Stimulated activated naive B cell treated with anti-CD40 and anti-IgM and Interleukin-4, amounts not matched to agents 10 μg/mL and 1 μg/mL and 100 μg/mL, for 72 hours (primary cell): ENCODE results near the gene SRBD1.

ENCODE experiments used
- ATAC-seq, 2 donors: fragments of 150-1000 bp; cut with Tn5 transposase; replicated peaks; 2 replicates each; pipeline ENCODE4 v1.10.0; 2021; ENCODE audit warnings: moderate library complexity in 1 of 2
- DNase-seq: peaks from one replicate; pipeline ENCODE4 v3.0.0; 2021
- H3K27ac Mint-ChIP-seq: one replicate; pipeline ENCODE4 v1.8.0; 2022; ENCODE audit warnings: mild to moderate bottlenecking, mixed read lengths
- H3K27me3 Mint-ChIP-seq, 2 donors: one replicate each; pipeline ENCODE4 v1.8.0; 2022; ENCODE audit warnings: mixed read lengths in 2 of 2
- H3K36me3 Mint-ChIP-seq, 2 donors: one replicate each; pipeline ENCODE4 v1.8.0; 2022; ENCODE audit warnings: mixed read lengths in 2 of 2, mild to moderate bottlenecking in 1 of 2
- H3K4me1 Mint-ChIP-seq, 2 donors: one replicate each; pipeline ENCODE4 v1.8.0; 2022; ENCODE audit warnings: mixed read lengths in 2 of 2, mild to moderate bottlenecking in 1 of 2
- H3K4me3 Mint-ChIP-seq, 2 donors: one replicate each; pipeline ENCODE4 v1.8.0; 2022; ENCODE audit warnings: mild to moderate bottlenecking in 2 of 2, mixed read lengths in 2 of 2, moderate library complexity in 1 of 2
- H3K9me3 Mint-ChIP-seq, 2 donors: one replicate each; pipeline ENCODE4 v1.8.0; 2022; ENCODE audit warnings: mixed read lengths in 2 of 2, mild to moderate bottlenecking in 1 of 2

The SRBD1 gene

DNA sequence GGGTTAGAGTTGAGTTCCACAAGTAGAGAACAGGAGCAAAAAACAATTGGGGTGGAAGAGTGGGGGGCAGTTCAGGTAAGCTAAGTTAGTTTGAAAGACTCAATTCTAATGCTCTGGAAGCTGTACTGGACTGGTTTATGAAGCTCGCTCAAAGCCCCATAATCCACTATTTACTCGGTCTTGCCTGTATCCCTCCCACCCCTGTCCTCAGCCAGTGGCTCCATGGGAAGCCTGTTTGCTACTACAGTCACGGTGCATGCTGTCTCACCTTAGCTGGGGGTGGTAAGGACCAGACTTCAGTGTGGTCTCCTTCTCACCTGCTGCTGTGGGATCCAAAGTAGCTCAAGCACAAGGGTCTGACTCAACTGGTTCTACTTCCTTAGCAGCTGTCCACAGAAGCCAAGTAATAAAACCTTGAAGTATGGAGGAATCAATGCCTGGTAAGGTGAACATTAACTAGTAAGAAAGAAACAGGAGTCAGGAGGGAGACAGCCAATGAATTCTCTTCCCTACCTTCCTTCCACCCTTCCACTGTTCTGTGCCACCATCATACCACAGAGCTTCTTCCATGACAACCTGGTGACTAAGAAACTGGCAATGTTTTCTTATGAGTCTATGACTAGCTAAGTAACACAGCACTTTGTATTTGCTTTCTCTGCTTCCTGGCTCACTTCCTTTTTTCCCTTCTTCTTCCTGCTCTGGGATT lies 230.8 kb downstream of the SRBD1 start:
- H3K27me3 Mint-ChIP-seq: no peaks in the 10 kb centered on the region
- ATAC-seq (no peak), DNase-seq (no peak)
- no peaks in the 10 kb centered on the region for H3K36me3 Mint-ChIP-seq
- no peak overlapping the region for H3K27ac Mint-ChIP-seq
- peaks cover 0 to 2% of the 10 kb centered on the region in 2 donors for H3K9me3 Mint-ChIP-seq
- no peaks in the 10 kb centered on the region for H3K4me1 Mint-ChIP-seq
- H3K4me3 Mint-ChIP-seq: no peak overlapping the region

- DNase-seq (no peak), ATAC-seq (no peak)
Observed at GRCh38 chr2:45379399-45380087, 231.5 kb downstream of the SRBD1 start.

DNA sequence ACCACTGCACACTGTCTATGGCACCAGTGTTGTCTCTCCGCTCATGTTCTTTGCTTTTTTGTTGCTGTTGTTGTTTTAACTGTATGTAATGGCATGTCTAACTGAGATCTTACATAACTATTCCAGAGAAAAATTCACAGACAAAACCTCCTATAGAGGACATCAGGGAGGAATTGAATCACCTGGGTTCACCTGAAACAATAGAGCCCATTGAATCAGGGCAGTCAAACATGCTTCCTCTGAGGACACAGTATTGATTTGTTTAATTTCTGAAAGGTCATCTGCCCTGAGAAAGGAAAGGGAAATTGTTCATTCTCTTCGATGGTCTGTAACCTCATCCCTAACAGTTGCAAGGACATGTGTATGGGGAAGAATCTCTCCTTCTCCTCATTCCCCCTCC lies 237.5 kb downstream of the SRBD1 start:
- no peaks in the 10 kb centered on the region for H3K4me1 Mint-ChIP-seq
- no peak overlapping the region for H3K4me3 Mint-ChIP-seq

More at GRCh38 chr2:45379399-45380087, 231.5 kb downstream of the SRBD1 start:
- no peak overlapping the region for H3K27ac Mint-ChIP-seq
- H3K4me3 Mint-ChIP-seq: no peak overlapping the region
- no peaks in the 10 kb centered on the region for H3K27me3 Mint-ChIP-seq
- H3K4me1 Mint-ChIP-seq: no peaks in the 10 kb centered on the region
- H3K9me3 Mint-ChIP-seq: peaks cover 2 to 4% of the 10 kb centered on the region in 2 donors
- H3K36me3 Mint-ChIP-seq: no peaks in the 10 kb centered on the region

GRCh38 chr2:45370369-45370768 lies 240.7 kb downstream of the SRBD1 start:
- no peak overlapping the region for H3K4me3 Mint-ChIP-seq
- no peak overlapping the region for H3K27ac Mint-ChIP-seq
- ATAC-seq (no peak), DNase-seq (no peak)
- H3K27me3 Mint-ChIP-seq: no peaks in the 10 kb centered on the region
- peaks cover 0 to 4% of the 10 kb centered on the region in 2 donors for H3K9me3 Mint-ChIP-seq
- no peaks in the 10 kb centered on the region for H3K36me3 Mint-ChIP-seq
- H3K4me1 Mint-ChIP-seq: no peaks in the 10 kb centered on the region

More for the DNA sequence above, 237.5 kb downstream of the SRBD1 start:
- peaks cover 2 to 4% of the 10 kb centered on the region in 2 donors for H3K9me3 Mint-ChIP-seq
- no peaks in the 10 kb centered on the region for H3K27me3 Mint-ChIP-seq
- DNase-seq: no peak
- H3K27ac Mint-ChIP-seq: no peak overlapping the region
- no peaks in the 10 kb centered on the region for H3K36me3 Mint-ChIP-seq
- ATAC-seq: no peak

DNA sequence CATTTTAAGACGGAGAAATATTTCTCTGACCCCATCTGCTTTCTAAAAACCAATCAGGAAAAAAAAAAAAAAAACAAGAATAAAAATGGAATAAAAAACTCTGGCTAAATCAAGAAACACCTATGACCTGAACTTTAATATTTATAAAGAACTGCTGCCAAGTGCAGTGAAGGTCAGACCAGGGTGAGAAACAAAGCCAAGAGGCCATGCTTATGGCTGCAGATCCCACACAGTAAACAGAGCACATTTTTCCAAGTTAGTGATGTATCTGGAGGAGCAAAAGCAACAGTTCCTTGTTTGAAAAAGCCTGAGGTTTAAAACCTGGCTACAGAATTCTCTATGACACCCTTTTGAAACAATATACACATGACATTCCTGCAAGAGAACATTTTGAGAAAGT lies 242.3 kb downstream of the SRBD1 start:
- no peaks in the 10 kb centered on the region for H3K4me1 Mint-ChIP-seq
- ATAC-seq (no peak), DNase-seq (no peak)
- no peaks in the 10 kb centered on the region for H3K36me3 Mint-ChIP-seq
- no peaks in the 10 kb centered on the region for H3K27me3 Mint-ChIP-seq
- no peak overlapping the region for H3K4me3 Mint-ChIP-seq
- no peaks in the 10 kb centered on the region for H3K9me3 Mint-ChIP-seq
- no peak overlapping the region for H3K27ac Mint-ChIP-seq

GRCh38 chr2:45361666-45362065 lies 249.4 kb downstream of the SRBD1 start:
- peaks cover 0 to 4% of the 10 kb centered on the region in 2 donors for H3K27me3 Mint-ChIP-seq
- H3K36me3 Mint-ChIP-seq: no peaks in the 10 kb centered on the region
- DNase-seq (no peak), ATAC-seq (no peak)
- H3K9me3 Mint-ChIP-seq: no peaks in the 10 kb centered on the region
- no peaks in the 10 kb centered on the region for H3K4me1 Mint-ChIP-seq
- no peak overlapping the region for H3K4me3 Mint-ChIP-seq
- no peak overlapping the region for H3K27ac Mint-ChIP-seq

GRCh38 chr2:45354776-45355175 lies 256.3 kb downstream of the SRBD1 start:
- Mint-ChIP-seq H3K4me1 (no peaks in the 10 kb centered on the region), H3K9me3 (no peaks in the 10 kb centered on the region), H3K4me3 (no peak overlapping the region), H3K27me3 (peaks cover 0 to 6% of the 10 kb centered on the region in 2 donors), H3K36me3 (no peaks in the 10 kb centered on the region), H3K27ac (no peak overlapping the region)
- ATAC-seq (no peak), DNase-seq (no peak)

GRCh38 chr2:45353879-45354278 lies 257.2 kb downstream of the SRBD1 start:
- ATAC-seq (no peak), DNase-seq (no peak)
- Mint-ChIP-seq H3K27ac (no peak overlapping the region), H3K4me3 (no peak overlapping the region), H3K36me3 (no peaks in the 10 kb centered on the region), H3K4me1 (no peaks in the 10 kb centered on the region), H3K27me3 (peaks cover 0 to 6% of the 10 kb centered on the region in 2 donors), H3K9me3 (no peaks in the 10 kb centered on the region)

- H3K27me3 Mint-ChIP-seq: peaks cover 0 to 6% of the 10 kb centered on the region in 2 donors
- ATAC-seq: no peak
- H3K4me3 Mint-ChIP-seq: no peak overlapping the region
Observed at GRCh38 chr2:45352506-45352905, 258.6 kb downstream of the SRBD1 start.

DNA sequence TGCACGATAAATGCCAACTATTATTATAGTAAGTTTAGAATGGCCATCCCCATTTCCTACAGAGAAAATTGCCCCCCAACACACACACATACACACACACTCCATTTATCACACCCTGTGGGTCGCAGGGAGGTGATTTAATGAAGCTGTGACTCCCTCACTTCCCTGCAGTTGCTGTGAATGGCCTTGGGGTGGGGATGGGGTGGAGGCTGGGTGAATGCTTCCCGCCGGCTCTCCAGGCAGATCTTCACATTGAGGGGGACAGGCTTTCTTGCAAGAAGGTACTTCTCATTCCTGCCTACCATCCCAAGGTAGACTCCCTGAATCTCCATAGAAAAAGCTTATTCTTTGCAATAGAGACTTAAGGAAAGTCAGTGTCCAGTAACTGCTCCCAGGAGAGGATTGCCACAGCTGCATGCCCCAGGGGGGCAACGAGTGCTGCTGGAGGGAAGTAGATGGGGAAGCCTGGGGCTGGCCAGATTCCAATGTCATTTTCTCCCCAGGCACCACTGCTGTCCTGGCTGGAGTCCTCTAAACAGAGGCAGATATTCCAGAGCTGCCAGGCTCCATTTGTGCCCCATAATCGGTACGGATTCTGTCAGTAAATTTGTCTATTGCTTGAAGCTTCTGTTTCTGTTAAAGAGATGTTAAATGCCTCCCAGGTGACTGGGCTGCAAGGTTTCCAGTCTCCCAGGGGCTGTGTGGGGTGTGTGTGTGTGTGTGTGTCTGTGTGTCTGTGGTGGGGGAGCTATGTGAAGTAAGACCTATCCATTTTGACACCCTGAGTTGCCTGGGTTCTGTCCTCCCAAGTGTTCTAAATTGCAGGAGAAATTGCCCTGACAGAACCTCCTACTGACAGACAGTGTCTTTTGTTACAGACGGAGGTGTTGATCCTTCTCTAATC lies 265.5 kb downstream of the SRBD1 start:
- no peak for ATAC-seq

More at GRCh38 chr2:45352506-45352905, 258.6 kb downstream of the SRBD1 start:
- H3K27ac Mint-ChIP-seq: no peak overlapping the region
- no peak for DNase-seq
- H3K9me3 Mint-ChIP-seq: no peaks in the 10 kb centered on the region
- H3K4me1 Mint-ChIP-seq: no peaks in the 10 kb centered on the region
- no peaks in the 10 kb centered on the region for H3K36me3 Mint-ChIP-seq

GRCh38 chr2:45344502-45344901 lies 266.6 kb downstream of the SRBD1 start:
- ATAC-seq (no peak), DNase-seq (no peak)
- no peaks in the 10 kb centered on the region for H3K4me1 Mint-ChIP-seq
- no peak overlapping the region for H3K4me3 Mint-ChIP-seq
- H3K36me3 Mint-ChIP-seq: no peaks in the 10 kb centered on the region
- H3K27me3 Mint-ChIP-seq: peaks cover 28 to 37% of the 10 kb centered on the region in 2 donors
- no peak overlapping the region for H3K27ac Mint-ChIP-seq
- peaks cover 0 to 2% of the 10 kb centered on the region in 2 donors for H3K9me3 Mint-ChIP-seq

More for the DNA sequence above, 265.5 kb downstream of the SRBD1 start:
- H3K36me3 Mint-ChIP-seq: no peaks in the 10 kb centered on the region
- peaks cover 27 to 28% of the 10 kb centered on the region in 2 donors for H3K27me3 Mint-ChIP-seq
- H3K4me1 Mint-ChIP-seq: no peaks in the 10 kb centered on the region
- no peak overlapping the region for H3K4me3 Mint-ChIP-seq
- DNase-seq: no peak
- no peak overlapping the region for H3K27ac Mint-ChIP-seq
- H3K9me3 Mint-ChIP-seq: peaks cover 0 to 2% of the 10 kb centered on the region in 2 donors

DNA sequence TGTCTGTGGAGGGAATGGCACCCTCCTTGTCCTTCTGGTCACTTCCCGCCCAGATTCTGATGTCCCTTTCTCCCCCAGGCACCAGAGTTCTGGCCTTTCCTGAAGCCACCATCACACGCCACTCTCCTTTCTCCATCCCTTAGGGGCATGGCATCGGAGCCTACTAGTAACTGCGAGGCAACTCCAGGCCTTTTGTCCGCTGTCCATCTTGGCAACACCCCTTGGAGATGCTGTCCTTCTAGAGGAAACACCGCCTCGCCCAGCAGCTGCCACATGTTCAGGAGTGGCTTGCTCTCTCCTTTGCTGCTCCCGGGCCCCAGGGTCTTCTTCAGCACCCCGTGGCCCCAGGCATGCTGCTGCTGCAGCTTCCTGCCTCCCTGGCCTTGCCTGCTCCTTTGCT lies 267.0 kb downstream of the SRBD1 start:
- no peaks in the 10 kb centered on the region for H3K4me1 Mint-ChIP-seq

DNA sequence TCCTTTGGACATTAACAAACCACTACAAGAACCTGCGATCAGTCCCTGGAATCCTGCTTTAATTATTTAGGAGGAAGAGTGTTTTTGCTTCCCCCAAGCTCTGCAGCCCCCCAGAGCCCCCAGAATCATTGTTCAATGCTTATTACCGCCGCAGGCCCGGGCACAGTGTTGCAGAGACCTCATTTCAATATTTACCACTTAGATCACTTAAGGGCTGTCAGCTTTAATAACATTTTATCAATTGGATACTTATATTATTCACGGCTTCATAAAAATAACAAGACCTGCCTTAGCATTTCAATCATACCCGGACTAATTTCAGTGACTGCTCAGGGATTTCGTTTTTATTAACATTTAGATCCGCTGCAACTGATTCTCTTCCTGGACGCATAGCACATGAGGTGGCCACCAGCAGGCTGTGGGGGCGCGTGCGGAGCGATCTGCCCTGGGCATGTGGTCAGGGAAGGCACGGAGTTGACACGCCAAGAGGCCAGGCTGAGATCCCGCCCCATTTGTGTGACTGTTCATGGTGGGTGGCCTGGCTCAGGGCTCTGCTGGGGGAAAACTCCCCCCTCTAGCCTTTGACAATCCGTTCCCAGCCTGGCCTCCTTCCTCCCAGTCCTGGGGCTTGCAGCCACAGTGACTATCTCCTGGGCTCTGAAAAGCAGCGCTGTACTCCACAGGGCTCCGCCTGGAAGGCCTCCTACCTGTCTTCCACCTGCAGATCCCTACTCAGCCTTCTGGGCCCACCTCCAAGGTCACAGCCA lies 267.6 kb downstream of the SRBD1 start:
- no peak for DNase-seq
- H3K27ac Mint-ChIP-seq: no peak overlapping the region
- no peak for ATAC-seq
- H3K9me3 Mint-ChIP-seq: peaks cover 0 to 2% of the 10 kb centered on the region in 2 donors
- peaks cover 28 to 37% of the 10 kb centered on the region in 2 donors for H3K27me3 Mint-ChIP-seq
- no peaks in the 10 kb centered on the region for H3K36me3 Mint-ChIP-seq
- no peaks in the 10 kb centered on the region for H3K4me1 Mint-ChIP-seq
- H3K4me3 Mint-ChIP-seq: no peak overlapping the region

More for the DNA sequence above, 267.0 kb downstream of the SRBD1 start:
- Mint-ChIP-seq H3K9me3 (peaks cover 0 to 2% of the 10 kb centered on the region in 2 donors), H3K36me3 (no peaks in the 10 kb centered on the region), H3K27ac (no peak overlapping the region), H3K27me3 (peaks cover 28 to 37% of the 10 kb centered on the region in 2 donors), H3K4me3 (no peak overlapping the region)
- DNase-seq (no peak), ATAC-seq (no peak)

DNA sequence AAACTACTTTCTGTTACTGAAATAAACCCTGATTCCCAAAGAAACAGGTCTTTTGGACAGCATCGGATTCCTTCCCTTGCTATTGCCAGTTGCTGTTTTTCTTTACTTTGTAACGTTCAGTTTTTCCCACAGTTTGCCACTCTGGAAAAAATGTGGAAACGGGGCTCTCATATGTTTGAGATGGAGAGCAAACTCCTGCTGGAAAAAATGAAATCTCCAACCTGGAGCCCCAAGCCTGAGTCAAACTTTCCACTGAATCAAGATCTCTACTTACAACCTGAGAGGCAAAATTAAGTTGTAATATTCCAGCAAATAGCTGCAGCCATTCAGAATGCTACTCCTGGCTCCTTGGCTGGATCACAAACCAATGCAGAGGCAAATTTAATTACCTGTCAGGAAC lies 270.7 kb downstream of the SRBD1 start:
- DNase-seq: no peak
- no peaks in the 10 kb centered on the region for H3K36me3 Mint-ChIP-seq
- peaks cover 21 to 34% of the 10 kb centered on the region in 2 donors for H3K27me3 Mint-ChIP-seq
- no peak for ATAC-seq
- no peak overlapping the region for H3K27ac Mint-ChIP-seq
- no peaks in the 10 kb centered on the region for H3K9me3 Mint-ChIP-seq
- H3K4me1 Mint-ChIP-seq: no peaks in the 10 kb centered on the region
- no peak overlapping the region for H3K4me3 Mint-ChIP-seq
